NCI-H510A treated with DMSO at 0.1 percent for 48 hours (cell line): ENCODE data around the gene STAC2.

Source experiments
- DNase-seq: peaks from one replicate; lab custom pipeline; 2025; lab: John Stamatoyannopoulos, UW

Gene STAC2

GRCh38 chr17:39231591-39232551, 6.1 kb upstream of the STAC2 start:
- no peak for DNase-seq

- no peak for DNase-seq
Observed at GRCh38 chr17:39231091-39231561, 5.4 kb upstream of the STAC2 start.

- no peak for DNase-seq
Observed at GRCh38 chr17:39230361-39230760, 4.6 kb upstream of the STAC2 start.

GRCh38 chr17:39229274-39229913, 3.6 kb upstream of the STAC2 start:
- DNase-seq, result no peak

- no peak for DNase-seq
Observed at GRCh38 chr17:39227364-39227919, 1.7 kb upstream of the STAC2 start.

- DNase-seq, result peak; percentile 67
Observed at GRCh38 chr17:39225959-39226683, 376 bp upstream of the STAC2 start.

- DNase-seq, result no peak
Observed at GRCh38 chr17:39224778-39225307, 902 bp downstream of the STAC2 start.

GRCh38 chr17:39223907-39224777, 1.6 kb downstream of the STAC2 start:
- no peak for DNase-seq

GRCh38 chr17:39222866-39223834, 2.6 kb downstream of the STAC2 start:
- no peak for DNase-seq

- no peak for DNase-seq
Observed at GRCh38 chr17:39222151-39222550, 3.6 kb downstream of the STAC2 start.

GRCh38 chr17:39221572-39221971, 4.2 kb downstream of the STAC2 start:
- DNase-seq, result no peak

GRCh38 chr17:39219647-39220154, 6.0 kb downstream of the STAC2 start:
- DNase-seq, result no peak

- no peak for DNase-seq
Observed at GRCh38 chr17:39218906-39219305, 6.8 kb downstream of the STAC2 start.

- DNase-seq, result no peak
Observed at GRCh38 chr17:39217734-39218369, 7.9 kb downstream of the STAC2 start.

GRCh38 chr17:39213852-39214251, 11.9 kb downstream of the STAC2 start:
- DNase-seq, result no peak

- DNase-seq, result no peak
Observed at GRCh38 chr17:39212841-39213480, 12.8 kb downstream of the STAC2 start.

GRCh38 chr17:39212195-39212810, 13.4 kb downstream of the STAC2 start:
- no peak for DNase-seq

- DNase-seq, result no peak
Observed at GRCh38 chr17:39210093-39210434, 15.7 kb downstream of the STAC2 start.
